ENCODE results near the gene CD79B.
"Not testable (repeated sequence)": the region's sequence is repeated elsewhere in the genome, so short reads cannot be mapped to it uniquely, and the experiment has no call there.

CD79B gene

DNA sequence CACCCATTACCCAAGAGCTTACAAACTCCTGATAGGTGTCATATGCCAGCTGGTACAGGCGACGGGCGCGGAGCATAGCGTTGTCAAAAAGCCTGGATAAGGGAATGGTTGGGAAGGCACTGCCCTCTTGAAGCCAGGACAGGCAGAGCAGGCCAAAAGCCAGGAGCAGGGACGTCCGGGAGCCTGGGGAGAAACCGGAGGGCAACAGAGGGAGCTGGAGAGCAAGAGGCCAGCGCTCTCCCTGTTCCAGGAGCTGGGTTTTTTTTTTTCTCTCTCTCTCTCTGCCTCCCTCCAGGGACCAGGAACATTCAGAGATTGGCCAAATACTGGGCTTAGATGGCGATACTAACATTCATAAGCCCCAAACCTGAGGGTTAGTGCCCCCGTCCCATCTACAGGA is 50.8 kb downstream of the CD79B start:
- not testable (repeated sequence) for H3K4me3 ChIP-seq (ENCODE audit: low read depth in 1 of 5, low read length in 5 of 5); H3K9ac ChIP-seq (ENCODE audit: low read length in 5 of 5); H3K4me1 ChIP-seq (ENCODE audit: control insufficient read depth in 5 of 5, insufficient read depth in 5 of 5, low read length in 5 of 5); H3K36me3 ChIP-seq (ENCODE audit: control insufficient read depth in 5 of 5, insufficient read depth in 5 of 5, low read length in 5 of 5); H3K9me3 ChIP-seq (ENCODE audit: control insufficient read depth in 5 of 5, low read length in 5 of 5); H3K27me3 ChIP-seq (ENCODE audit: control insufficient read depth in 5 of 5, insufficient read depth in 4 of 5, low read length in 5 of 5); H3K27ac ChIP-seq (ENCODE audit: low read depth, low read length)

DNA sequence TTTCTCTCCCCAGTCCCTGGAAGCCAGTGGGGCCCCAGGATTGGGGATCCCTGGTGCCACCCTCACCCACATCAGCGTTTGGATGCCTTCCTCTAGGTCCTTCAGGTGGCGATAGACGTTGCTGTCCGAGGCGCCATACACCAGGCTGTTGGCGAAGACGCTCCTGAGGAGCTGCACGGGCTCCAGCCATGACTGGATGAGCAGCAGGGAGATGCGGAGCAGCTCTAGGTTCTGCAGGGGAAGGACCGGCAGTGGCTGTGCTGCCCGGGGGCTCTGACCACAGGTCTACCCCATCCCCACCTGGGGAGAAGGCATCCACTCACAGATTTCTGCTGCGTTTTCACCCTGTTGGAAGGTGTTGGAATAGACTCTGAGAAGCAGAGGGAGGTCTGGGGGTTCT is 51.4 kb downstream of the CD79B start:
- Histone ChIP-seq H3K9me3 (ENCODE audit: control insufficient read depth in 5 of 5, low read length in 5 of 5) (no peaks in the 10 kb centered on the region), H3K4me1 (ENCODE audit: control insufficient read depth in 5 of 5, insufficient read depth in 5 of 5, low read length in 5 of 5) (peaks cover 0 to 6% (median 0%) of the 10 kb centered on the region in 5 donors), H3K27me3 (ENCODE audit: control insufficient read depth in 5 of 5, insufficient read depth in 4 of 5, low read length in 5 of 5) (peaks cover 0 to 2% (median 0%) of the 10 kb centered on the region in 5 donors), H3K36me3 (ENCODE audit: control insufficient read depth in 5 of 5, insufficient read depth in 5 of 5, low read length in 5 of 5) (no peaks in the 10 kb centered on the region), H3K4me3 (ENCODE audit: low read depth in 1 of 5, low read length in 5 of 5) (no peak overlapping the region), H3K9ac (ENCODE audit: low read length in 5 of 5) (no peak overlapping the region), H3K27ac (ENCODE audit: low read depth, low read length) (no peak overlapping the region)
